Stimulated activated CD4-positive, alpha-beta T cell treated with anti-CD3 and anti-CD28 coated beads, Interleukin-15, amount 100 ng/mL, for 1 hour (primary cell): ENCODE results near the gene CCNA2.

Experiments
- DNase-seq, 2 donors: peaks; one replicate each; pipeline ENCODE4 v3.0.0-alpha.2; 2020; ENCODE audit warnings: low read depth in 1 of 2, low spot score in 1 of 2

The CCNA2 gene

GRCh38 chr4:121823505-121824170 is at the start of gene CCNA2:
Gene CCNA2 (minus strand): TSS chr4:121823883. CDS start chr4:121823628, 255 bp downstream.
- DNase-seq: peak; percentile 82 to 89

GRCh38 chr4:121869841-121870822 is 46.4 kb upstream of the CCNA2 start, which contains the start of gene BBS7:
Gene BBS7 (minus strand): TSS chr4:121870474. CDS start chr4:121870313, 161 bp downstream.
- peak; percentile 85 to 95 for DNase-seq

- DNase-seq: no peak
Measured at GRCh38 chr4:121863799-121864198, 40.1 kb upstream of the CCNA2 start.

GRCh38 chr4:121861426-121861825 is 37.7 kb upstream of the CCNA2 start:
- DNase-seq: no peak

- no peak for DNase-seq
Measured at GRCh38 chr4:121860121-121860520, 36.4 kb upstream of the CCNA2 start.

- no peak for DNase-seq
Measured at GRCh38 chr4:121851354-121851753, 27.7 kb upstream of the CCNA2 start.

GRCh38 chr4:121846662-121847061 is 23.0 kb upstream of the CCNA2 start:
- DNase-seq: no peak

- no peak for DNase-seq
Measured at GRCh38 chr4:121842862-121843261, 19.2 kb upstream of the CCNA2 start.

- no peak for DNase-seq
Measured at GRCh38 chr4:121838136-121838535, 14.5 kb upstream of the CCNA2 start.

- DNase-seq: no peak
Measured at GRCh38 chr4:121829511-121829910, 5.8 kb upstream of the CCNA2 start.

- DNase-seq: no peak
Measured at GRCh38 chr4:121827853-121828252, 4.2 kb upstream of the CCNA2 start.

GRCh38 chr4:121824950-121825349 is 1.3 kb upstream of the CCNA2 start:
- DNase-seq: no peak

- no peak for DNase-seq
Measured at GRCh38 chr4:121824171-121824527, 466 bp upstream of the CCNA2 start.

- no peak for DNase-seq
Measured at GRCh38 chr4:121822796-121823504, 733 bp downstream of the CCNA2 start.

- DNase-seq: no peak
Measured at GRCh38 chr4:121822047-121822446, 1.6 kb downstream of the CCNA2 start.

- no peak for DNase-seq
Measured at GRCh38 chr4:121819216-121819965, 4.3 kb downstream of the CCNA2 start.

GRCh38 chr4:121818215-121818614 is 5.5 kb downstream of the CCNA2 start:
- no peak for DNase-seq

- no peak for DNase-seq
Measured at GRCh38 chr4:121817701-121818100, 6.0 kb downstream of the CCNA2 start.

- no peak for DNase-seq
Measured at GRCh38 chr4:121817006-121817405, 6.7 kb downstream of the CCNA2 start.

GRCh38 chr4:121814756-121815155 is 8.9 kb downstream of the CCNA2 start:
- no peak for DNase-seq

- DNase-seq: no peak
Measured at GRCh38 chr4:121811122-121811521, 12.6 kb downstream of the CCNA2 start.
